GM10248 (cell line): ENCODE measurements around the gene SDHB.

Experiments used
- CTCF ChIA-PET: fragments of 300-600 bp; sonication (Branson Sonifier 250); formaldehyde crosslinking; extraction: SDS; loops from one replicate; lab custom pipeline; 2021; ENCODE audit warnings: antibody characterized with exemption; lab: Yijun Ruan, JAX
- POLR2A ChIA-PET: fragments of 350-650 bp; sonication (Branson Sonifier 250); formaldehyde crosslinking; extraction: SDS; loops from one replicate; lab custom pipeline; 2020; ENCODE audit warnings: antibody characterized with exemption; lab: Yijun Ruan, JAX
- DNase-seq: peaks from one replicate; pipeline ENCODE4 v3.0.0; 2012; ENCODE audit errors: extremely low spot score
- TF ChIP-seq, protein P1 (sequence below): IDR thresholded peaks from 2 replicates; pipeline ENCODE4 v1.5.1; 2012; ENCODE audit warnings: mild to moderate bottlenecking, low read depth; ENCODE audit errors: extremely low read depth, missing control alignments, control extremely low read depth

SDHB gene

DNA sequence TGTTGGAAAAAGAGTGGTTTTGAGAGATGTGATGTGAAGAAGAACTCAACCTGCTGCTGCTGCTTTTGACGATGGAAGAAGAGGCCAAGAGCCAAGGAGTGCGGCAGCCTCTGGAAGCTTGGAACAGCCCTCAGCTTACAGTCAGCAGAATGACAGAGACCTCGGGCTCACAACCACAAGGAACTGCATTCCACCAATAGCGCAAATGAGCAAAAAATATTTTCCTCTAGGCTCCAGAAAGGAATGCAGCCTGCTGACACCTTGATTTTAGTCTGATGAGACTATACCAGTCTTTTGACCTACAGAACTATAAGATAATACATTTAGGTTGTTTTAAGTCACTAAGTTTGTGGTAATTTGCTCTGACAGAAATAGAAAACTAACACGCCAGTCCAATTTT, 10.2 kb downstream of the SDHB start:
- POLR2A ChIA-PET: no interaction called here
- DNase-seq: no peak
- TF ChIP-seq, protein P1, sequence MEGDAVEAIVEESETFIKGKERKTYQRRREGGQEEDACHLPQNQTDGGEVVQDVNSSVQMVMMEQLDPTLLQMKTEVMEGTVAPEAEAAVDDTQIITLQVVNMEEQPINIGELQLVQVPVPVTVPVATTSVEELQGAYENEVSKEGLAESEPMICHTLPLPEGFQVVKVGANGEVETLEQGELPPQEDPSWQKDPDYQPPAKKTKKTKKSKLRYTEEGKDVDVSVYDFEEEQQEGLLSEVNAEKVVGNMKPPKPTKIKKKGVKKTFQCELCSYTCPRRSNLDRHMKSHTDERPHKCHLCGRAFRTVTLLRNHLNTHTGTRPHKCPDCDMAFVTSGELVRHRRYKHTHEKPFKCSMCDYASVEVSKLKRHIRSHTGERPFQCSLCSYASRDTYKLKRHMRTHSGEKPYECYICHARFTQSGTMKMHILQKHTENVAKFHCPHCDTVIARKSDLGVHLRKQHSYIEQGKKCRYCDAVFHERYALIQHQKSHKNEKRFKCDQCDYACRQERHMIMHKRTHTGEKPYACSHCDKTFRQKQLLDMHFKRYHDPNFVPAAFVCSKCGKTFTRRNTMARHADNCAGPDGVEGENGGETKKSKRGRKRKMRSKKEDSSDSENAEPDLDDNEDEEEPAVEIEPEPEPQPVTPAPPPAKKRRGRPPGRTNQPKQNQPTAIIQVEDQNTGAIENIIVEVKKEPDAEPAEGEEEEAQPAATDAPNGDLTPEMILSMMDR: no peak
- CTCF ChIA-PET: interaction anchor here (1.3 to 4.2 kb wide), 2 partner anchors 83 to 423 kb away, joined by 3 to 21 read pairs; no protein-coding TSS in a partner anchor

DNA sequence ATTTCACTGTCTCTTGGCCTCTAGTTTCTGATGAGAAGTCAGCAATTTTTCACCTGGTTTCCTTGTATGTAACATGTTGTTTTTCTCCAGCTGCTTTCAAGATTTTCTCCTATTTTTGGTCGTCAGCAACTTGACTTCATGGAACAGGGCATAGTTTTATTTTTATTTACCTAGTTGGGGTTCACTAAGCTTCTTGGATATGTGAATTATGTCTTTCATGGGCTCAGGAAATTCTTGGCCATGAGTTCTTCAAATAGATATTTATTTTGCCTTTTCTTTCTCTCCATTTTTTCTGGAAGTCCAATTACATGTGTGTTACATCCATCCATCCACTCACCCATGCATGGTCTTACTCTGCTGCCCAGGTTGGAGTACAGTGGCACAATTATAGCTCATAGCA, 13.7 kb downstream of the SDHB start:
- TF ChIP-seq, protein P1: no peak
- CTCF ChIA-PET: interaction anchor here (0.8 to 1.4 kb wide), 3 partner anchors 17 to 80 kb away, joined by 3 to 4 read pairs (median 3); no protein-coding TSS in a partner anchor
- POLR2A ChIA-PET: no interaction called here
- DNase-seq: no peak

DNA sequence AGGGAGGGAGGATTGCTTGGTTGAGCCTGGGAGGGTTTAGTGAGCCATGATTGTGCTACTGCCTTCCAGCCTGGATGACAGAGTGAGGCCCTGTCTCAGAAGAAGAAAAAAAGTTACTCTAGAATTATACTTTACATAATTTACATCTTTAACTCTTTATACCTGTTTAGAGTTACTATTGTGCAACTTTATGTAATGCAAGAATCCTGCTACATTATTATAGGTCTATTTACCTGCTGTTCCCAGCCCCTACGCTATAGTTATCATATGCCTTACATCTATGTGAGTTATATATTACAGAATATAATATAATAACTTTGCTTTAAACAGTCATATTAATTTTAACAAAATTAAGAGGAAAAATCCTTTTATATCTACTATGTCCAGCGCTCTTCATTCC, 14.3 kb downstream of the SDHB start:
- no peak for DNase-seq
- CTCF ChIA-PET: interaction anchor here (1.2 kb wide), 1 partner anchor 16 kb away, joined by 4 read pairs; no protein-coding TSS in a partner anchor
- TF ChIP-seq, protein P1: no peak
- POLR2A ChIA-PET: no interaction called here

DNA sequence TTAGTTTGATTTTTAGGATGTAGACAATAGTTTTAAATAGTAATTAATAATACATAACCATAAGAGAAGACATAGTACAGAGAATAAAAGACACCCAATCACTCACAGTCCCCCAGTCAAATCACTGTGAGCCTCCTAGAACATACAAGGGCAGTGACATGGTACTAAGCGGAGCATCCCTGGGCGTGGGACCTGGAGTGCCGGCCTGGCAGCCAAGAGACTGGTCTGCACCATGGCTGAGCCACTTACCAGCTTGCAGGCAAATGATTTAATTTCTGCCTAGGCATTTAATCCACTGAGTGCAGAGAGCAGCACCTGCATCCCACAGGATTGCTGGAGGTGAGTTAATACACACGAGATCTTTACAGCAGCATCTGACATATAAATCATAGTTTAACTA, 20.4 kb downstream of the SDHB start:
- no peak for DNase-seq
- TF ChIP-seq, protein P1: no peak
- CTCF ChIA-PET: interaction anchor here (0.8 to 2.6 kb wide), 6 partner anchors 11 to 73 kb away, joined by 3 to 10 read pairs (median 4); no protein-coding TSS in a partner anchor
- POLR2A ChIA-PET: interaction anchor here (0.5 kb wide), 1 partner anchor 17 kb away, joined by 3 read pairs; no protein-coding TSS in a partner anchor

DNA sequence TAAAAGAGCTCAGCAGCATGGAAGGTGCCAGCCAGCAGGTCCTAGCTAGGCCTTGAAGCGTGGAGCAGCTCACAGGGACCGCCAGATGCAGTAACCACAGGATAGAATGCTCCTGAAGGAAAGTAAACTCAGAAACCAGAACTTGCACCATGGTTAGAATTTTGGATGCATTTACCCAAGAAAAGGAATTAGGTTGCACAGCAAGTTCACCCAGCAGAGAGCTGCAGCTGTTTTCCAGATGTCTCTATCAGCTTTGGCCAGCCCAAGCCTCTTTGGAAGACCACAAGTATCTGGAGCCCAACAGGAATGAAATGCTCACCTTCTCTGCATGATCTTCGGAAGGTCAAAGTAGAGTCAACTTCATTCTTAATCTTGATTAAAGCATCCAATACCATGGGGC, 21.1 kb downstream of the SDHB start:
- TF ChIP-seq, protein P1: no peak
- no peak for DNase-seq
- POLR2A ChIA-PET: no interaction called here
- CTCF ChIA-PET: interaction anchor here (0.8 to 2.6 kb wide), 5 partner anchors 13 to 72 kb away, joined by 3 to 10 read pairs (median 4); no protein-coding TSS in a partner anchor

DNA sequence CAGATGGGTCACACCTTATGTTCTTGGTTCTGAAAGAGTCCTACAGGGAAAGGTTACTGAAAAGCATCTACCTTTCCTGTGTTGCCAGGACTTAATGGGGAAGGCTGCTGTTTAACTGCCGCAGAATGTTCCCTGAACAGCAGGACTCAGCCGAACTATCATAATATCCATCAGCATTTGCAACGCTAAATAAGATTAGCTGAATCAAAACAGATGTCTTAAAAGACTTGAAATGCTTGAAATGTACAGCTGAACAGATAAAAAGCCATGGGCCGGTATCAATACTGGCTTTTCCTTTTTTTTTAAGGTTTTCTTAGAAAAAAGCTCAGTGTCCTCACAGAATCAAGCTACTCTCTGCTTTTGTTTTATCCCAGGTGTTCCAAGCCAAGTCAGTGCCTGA, 22.4 kb downstream of the SDHB start:
- ChIA-PET POLR2A (no interaction called here), CTCF (interaction anchor here (0.9 to 1.1 kb wide), 2 partner anchors 9 to 14 kb away, joined by 3 to 4 read pairs; no protein-coding TSS in a partner anchor)
- DNase-seq: no peak
- TF ChIP-seq, protein P1: no peak
